Measurements from ENCODE around the gene IRF4.

IRF4 gene

GRCh38 chr6:345747-346385 lies 45.7 kb upstream of the IRF4 start:
- FAIRE-seq (no peak), DNase-seq (ENCODE audit: insufficient read length, low spot score) (no peak)
- no peak for TF ChIP-seq CTCF (IDR thresholded peaks at IDR 0.05; ENCODE audit: insufficient read depth, missing control alignments)

GRCh38 chr6:346386-347030 lies 45.0 kb upstream of the IRF4 start:
- no peak for TF ChIP-seq CTCF (IDR thresholded peaks at IDR 0.05; ENCODE audit: insufficient read depth, missing control alignments)
- DNase-seq (ENCODE audit: insufficient read length, low spot score), result no peak
- FAIRE-seq, result no peak

- DNase-seq (ENCODE audit: insufficient read length, low spot score), result no peak
- no peak for FAIRE-seq
- TF ChIP-seq CTCF (IDR thresholded peaks at IDR 0.05; ENCODE audit: insufficient read depth, missing control alignments), result no peak
Measured at GRCh38 chr6:347232-347631, 44.3 kb upstream of the IRF4 start.

GRCh38 chr6:347951-348859 lies 43.3 kb upstream of the IRF4 start:
- no peak for TF ChIP-seq CTCF (IDR thresholded peaks at IDR 0.05; ENCODE audit: insufficient read depth, missing control alignments)
- no peak for DNase-seq (ENCODE audit: insufficient read length, low spot score)
- FAIRE-seq, result no peak

GRCh38 chr6:348860-349396 lies 42.6 kb upstream of the IRF4 start:
- FAIRE-seq (no peak), DNase-seq (ENCODE audit: insufficient read length, low spot score) (no peak)
- TF ChIP-seq CTCF (IDR thresholded peaks at IDR 0.05; ENCODE audit: insufficient read depth, missing control alignments), result no peak

- no peak for DNase-seq (ENCODE audit: insufficient read length, low spot score)
- FAIRE-seq, result no peak
- no peak for TF ChIP-seq CTCF (IDR thresholded peaks at IDR 0.05; ENCODE audit: insufficient read depth, missing control alignments)
Measured at GRCh38 chr6:349491-349921, 42.0 kb upstream of the IRF4 start.

Measured in D721Med (cell line).